NCI-H446 treated with DMSO at 0.1 percent for 48 hours (cell line): Measurements from ENCODE around the gene FFAR4.

ENCODE experiments used
- DNase-seq: peaks from one replicate; lab custom pipeline; 2025; lab: John Stamatoyannopoulos, UW

Gene FFAR4

DNA sequence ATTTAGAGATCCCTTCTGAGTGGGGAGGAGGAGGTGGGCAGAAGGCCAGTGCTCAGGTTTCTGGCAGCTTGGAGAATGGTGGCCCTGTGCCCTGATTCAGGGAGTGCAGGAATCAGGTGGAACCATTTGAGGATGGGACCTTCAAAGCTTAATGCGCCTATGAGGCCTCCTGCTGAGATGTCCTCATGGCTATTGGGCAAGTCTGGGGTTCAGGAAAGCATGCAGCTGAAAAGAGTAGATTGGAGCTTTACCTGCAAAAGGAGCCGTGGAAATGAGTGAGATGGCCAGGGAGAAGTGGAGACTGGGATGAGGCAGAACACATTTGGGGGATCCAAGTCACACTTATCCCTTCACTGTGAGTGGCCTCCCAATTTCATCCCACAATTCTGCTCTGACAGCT is 6.1 kb downstream of the FFAR4 start:
- DNase-seq, result no peak

DNA sequence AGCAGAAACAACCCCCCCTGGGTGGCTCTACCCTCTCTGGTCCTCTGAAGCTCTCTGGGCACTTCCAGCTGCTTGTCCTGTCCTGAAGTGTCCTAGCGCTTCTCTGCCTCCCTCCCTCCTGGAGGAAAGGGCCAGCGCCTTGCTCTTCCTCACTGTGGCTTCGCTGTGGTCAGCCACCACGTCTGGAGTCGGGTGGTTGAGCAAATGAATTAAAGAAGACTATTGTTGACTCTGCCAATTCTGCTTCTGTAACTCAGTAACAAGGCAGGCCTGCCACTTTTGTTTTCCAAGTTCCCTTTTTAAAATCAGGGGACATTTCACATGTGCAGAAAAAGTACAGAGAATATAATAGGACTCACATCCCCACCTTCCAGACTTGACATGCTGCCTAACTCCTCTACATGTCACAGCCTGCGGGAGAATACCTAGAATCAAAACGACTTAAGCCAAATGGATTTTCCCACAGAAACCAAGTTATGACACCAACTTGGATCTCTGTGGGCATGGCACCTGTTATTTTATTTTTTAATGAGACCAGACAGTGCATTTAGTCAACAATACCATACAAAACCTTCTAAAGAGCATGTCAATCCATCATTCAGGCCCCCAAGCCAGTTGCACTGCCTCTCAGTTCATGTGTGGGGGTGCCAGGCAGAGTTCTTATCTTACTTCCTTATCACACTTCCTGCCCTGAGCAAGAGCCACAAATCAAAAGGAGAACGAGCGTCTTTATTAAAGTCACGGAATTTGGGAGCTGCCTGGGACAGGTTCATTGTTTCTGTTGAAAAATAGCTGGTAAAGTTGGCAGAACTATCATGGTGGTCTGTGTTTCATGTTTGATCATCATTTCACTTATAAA is 6.8 kb downstream of the FFAR4 start:
- no peak for DNase-seq

DNA sequence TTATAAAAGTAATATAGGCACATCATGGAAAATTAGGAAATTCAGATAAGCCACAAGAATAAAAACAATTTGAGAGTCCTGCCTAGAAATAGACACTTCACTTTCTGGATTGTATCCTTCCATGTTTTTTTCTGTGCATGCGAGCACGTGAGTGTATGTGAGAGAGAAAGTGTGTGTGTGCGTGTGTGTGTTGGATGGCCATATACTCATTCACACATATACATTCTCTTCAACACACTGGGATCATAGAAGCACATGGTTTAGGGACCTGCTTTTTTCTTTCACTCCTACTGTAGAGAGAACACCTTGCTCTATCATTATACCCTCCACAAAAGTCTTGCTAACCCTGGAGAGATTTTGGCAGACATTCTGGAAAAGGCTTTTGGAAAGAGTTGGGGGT is 7.5 kb downstream of the FFAR4 start:
- DNase-seq, result no peak

DNA sequence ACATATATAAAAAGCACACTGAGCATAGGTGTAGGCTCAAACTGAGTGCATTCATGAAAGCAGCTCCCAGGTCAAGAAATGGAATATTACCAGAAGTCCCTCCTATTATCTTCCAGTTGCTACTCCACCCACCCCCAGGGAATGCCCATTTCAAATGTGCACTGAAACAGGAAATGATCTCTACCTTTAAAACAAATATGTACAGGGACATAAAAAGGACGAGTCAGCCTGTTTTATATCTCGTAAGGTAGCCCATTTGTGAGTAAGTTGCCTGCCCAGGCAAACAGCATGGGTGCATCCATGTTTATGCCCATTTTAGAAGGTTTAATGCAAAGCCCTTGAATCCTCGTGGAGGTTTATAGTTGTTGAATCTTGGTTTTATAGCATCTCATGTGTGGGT is 10.4 kb downstream of the FFAR4 start:
- DNase-seq, result no peak

DNA sequence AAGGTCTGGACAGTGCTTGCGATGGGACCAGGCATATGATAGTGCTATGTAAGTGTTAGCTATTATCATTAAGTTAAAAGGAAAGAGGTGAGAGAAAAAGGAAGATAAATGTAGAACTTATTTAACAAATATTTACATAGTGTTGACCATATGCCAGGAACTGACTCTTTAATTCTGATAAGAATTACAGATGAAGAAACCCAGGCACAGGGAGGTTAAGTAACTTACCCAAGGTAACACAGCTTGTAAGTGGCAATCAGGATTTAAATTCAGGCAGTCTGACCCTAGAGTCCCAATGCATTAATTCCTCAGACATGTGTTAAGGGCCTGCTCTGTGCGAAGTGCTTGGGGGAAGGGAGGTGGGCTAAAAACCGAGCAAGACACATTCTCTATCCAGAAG is 11.1 kb downstream of the FFAR4 start:
- DNase-seq, result no peak

DNA sequence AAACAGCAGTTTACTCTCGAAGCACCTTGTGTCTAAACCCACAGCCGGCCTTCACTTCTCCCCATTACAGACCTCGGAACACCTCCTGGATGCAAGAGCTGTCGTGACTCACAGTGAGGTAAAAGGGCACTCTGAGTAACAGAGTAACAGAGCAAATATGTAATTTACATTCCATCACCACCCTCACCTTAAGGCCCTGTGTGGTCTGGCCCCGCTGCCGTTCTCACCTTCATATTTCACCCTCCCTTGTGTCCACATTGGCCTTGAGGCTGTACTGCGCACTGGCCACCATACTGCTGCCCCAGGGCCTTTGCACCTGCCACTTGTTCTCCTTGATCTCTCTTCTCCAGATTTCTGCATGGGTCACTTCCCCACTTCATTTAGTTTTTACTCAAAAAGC is 12.6 kb downstream of the FFAR4 start:
- DNase-seq, result no peak

DNA sequence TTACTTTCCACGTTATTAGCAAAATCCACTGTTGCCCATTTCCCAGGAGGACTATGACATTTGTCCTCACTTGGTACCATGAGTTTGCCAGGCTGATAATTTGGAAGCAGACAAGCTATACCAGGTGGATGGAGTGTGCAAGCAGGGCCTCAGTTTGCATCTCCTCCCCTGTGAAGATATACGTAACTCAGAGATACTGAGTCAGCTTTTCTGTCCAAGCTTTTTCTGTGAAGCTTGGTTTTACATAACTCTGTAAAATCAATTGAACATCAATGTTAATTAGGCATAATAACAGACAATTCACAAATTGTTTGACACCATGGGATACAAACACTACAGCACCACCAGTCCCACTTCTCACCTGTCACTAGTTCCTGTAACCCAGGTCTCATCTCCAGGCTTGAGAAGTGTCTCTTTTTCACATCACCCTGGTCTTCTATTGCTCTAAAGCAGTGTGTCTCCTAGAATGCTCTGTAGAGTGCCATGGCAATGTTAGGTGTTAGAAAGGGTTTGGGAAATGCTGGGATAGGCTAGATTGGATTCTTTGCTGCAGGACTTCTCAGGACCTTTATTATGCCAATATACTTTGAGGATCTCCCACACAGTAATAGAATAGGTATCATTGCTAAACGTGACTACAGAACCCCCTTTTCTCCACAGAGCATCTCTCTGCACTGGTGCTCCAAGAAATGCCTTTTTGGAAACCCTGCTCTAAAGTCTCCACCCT is 13.7 kb downstream of the FFAR4 start:
- no peak for DNase-seq

DNA sequence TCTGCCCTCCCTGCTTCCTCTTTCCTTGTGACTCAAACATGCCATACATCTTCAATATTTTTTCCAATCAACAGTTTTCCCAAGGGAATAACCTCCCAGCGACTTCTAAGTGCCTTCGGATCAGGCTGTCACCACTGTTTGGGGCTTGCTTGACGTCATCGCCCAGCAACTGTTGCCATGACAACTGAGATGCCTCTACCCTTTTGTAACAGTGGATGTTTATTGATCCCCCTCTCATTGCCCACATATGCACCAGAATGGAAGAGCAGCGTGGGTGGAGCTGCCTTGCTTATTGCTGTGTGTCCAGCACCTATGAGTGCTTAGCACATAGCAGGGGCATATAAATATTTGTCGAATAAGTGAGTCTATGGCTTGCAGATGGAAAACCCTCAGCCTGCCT is 14.4 kb downstream of the FFAR4 start:
- DNase-seq, result no peak

DNA sequence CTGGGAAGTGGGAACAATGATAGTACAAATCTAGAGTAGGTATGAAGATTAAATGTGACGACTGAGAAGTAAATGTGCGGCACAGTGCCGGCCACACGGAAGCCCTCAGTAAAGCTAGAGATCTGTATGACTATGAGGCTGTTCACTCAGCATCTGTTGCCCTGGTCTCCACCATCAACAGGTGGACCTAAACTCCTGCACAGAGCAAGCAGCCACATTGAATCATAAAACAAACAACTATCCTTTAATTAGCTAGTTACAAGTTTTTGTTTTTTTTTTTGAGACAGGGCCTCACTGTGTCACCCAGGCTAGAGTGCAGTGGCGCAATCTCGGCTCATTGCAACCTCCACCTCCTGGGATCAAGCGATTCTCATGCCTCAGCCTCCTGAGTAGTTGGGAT is 18.0 kb downstream of the FFAR4 start:
- DNase-seq, result no peak

DNA sequence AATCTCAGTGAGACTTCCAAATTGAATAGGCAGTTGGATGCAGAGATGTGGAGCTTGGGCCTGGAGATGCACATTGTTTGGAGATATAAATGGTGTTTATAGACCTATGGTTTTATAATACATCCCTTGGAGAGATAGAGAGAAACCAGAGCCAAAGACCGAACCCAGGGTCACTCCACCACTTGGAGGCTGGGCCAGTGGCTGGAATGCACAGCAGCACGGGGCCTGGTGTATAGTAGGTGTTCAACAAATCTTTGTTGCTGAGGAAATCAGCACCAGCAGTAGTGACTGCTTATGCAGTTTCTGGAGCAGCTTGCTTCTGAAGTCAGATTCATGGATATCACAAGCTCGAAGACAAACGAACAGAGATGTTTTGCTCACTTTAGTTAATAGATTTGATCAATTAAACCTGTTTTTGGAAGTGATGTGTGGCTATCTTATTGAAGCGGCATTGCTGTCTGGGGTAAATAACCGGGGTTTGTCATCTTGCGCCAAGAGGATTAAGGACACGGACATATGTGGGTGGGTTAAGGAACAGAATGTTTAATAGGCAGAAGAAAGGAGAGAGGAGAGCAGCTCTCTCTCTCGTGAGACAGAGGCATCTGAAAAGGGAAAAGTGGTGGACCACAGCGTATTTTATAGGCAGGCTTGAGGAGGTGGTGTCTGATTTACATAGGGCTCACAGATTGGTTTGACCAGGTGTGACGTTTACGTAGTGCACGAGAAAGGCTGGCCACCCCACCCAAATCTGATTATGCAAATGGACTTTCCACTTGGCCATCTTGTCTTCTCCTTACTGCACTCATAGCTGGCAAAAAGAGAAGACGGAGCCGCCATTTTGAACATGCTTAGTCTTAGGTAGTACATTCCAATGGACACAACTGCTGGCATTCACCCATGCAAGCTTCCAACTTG is 23.4 kb downstream of the FFAR4 start:
- DNase-seq, result no peak

DNA sequence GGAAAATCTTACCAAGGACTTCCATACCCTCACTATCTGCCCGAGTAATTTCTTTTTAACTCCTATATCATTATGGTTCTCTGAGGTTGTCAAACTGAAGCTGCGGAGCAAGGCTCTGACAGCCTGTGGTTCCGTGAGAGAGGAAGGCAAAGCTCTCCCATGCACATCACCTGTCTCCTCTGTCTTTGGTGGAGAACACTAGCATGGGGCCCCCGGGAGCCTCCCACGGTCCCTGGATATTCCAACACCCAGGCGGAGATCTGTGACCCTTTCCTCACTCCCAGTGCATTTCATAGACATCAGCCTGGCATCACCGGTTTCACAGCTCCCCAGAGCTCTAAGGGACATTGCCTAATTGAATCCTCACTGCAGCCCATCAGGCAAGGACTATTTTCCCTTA is 24.2 kb downstream of the FFAR4 start:
- no peak for DNase-seq

DNA sequence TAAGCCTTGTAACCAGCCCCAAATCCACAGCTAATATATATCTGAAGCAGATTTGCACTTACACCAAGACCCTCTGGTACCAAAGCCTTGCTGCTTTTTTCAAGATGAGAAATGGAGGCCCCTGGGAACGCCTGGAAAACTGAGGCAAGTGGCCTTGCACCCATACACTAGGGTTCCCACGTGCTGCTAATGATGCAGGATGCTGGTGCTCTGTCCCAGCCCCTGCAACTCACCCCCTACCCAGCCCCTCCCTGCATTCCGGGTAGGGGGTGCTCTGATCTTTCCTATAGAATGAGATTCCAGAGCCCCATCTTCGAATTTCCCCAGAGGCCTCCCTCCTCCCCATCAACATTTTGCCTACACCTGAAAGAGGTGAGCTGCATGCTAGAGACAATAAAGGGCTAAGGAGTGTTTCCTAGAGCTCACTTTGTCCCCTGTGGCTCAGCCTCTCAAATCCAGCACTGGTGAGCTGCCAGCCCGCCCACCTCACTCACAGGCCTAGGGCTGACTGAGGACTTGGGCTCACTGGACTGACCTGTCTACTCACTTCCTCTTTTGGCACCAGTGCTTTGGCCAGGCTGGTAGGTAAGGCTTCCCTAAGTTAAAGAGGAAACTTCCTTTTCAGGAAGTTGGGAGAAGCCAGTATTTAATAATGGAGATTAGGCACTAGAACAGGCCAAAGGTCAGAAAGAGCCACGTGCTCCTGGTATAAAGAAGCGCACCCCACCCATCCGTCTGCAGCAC is 24.8 kb downstream of the FFAR4 start:
- no peak for DNase-seq

DNA sequence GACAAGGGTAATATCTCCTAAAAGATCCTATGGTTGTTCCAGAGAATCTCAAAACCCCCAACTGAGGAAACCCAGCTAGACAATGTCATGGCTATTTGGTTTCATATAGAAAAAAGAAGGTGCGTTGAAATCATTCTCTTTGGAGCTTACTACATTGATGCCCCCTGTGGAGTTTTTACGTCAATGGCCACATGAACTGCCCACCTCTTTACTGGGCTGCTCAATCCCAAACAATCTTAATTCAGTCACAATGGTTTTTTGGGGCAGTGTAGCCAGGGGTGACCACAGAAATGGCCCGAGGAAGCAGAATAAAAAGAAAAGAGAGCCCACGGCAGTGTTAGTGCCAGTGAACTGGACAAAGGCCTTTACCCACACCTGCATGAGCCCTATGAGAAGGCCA is 26.8 kb downstream of the FFAR4 start:
- DNase-seq, result no peak

DNA sequence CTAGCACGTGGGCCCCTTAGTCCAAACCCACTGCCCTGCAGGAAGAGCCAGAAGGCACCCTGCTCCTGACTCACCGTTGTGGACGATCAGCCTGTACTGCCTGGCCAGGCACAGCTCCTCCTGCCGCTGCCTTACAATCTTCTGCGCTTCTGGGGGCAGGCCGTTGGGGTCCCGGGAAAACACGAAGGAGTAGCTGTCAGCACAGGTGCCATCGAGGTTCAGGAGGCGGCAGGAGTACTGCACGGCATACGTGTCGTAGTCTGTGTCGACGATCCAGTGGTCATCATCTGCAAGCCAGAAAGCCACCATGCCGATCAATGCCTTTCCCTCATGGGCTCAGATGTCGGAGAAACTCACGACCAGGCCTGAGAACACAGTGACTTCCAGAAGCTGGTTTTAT is 27.3 kb downstream of the FFAR4 start:
- DNase-seq, result no peak

DNA sequence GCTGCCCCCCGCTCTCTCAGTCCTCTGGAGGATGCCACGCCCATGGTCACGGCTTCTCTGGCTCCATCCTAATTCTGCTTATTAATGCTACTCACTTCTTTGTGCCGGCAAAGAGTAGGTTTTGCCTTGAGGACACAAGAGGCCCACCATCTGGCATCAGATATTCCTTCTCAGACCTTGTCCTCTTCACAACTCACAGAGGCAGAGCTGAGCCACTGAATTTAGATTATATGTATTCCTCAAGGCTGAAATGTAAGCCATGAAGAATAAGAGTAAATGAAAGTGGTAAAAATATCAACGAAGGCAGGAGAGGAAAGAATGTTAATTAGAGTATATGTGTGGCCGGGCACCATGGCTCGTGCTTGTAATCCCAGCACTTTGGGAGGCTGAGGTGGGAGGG is 28.1 kb downstream of the FFAR4 start:
- no peak for DNase-seq

DNA sequence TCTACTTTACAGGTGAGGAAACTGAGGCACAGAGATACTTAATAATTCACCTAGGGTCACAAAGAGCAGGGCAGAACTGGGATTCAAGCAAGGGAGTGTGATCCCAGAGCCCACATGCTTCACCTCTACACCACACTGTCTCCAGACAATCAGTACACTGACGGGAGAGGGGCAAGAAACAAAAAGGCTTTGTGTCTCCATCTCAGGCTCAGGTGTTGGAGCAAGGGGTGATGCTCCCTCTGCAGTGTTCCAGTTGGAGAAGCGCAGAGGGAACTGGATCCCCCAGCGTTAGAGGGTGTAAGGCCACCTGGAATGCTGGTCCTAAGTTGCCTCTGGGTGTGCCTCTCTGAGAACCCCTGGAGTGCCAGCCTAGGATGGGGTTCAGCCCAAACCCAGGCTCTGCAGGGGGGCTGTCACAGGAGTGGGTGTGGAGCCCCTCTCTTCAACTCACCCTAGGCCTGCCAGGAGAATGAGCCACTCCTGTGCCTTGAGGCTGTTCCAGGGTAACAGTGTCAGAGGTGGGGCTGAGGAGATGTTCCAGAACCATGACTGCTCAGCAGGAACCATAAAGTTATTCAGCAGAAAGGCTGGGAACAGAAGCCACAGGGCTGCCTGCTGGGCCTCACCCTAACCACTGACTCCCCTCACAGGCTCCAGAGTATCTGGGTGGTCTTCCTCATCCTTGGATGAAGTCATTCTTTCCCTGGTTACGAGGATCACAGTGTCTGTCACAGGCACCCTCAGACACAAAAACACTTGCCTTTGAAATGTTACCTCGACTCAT is 29.1 kb downstream of the FFAR4 start:
- no peak for DNase-seq

DNA sequence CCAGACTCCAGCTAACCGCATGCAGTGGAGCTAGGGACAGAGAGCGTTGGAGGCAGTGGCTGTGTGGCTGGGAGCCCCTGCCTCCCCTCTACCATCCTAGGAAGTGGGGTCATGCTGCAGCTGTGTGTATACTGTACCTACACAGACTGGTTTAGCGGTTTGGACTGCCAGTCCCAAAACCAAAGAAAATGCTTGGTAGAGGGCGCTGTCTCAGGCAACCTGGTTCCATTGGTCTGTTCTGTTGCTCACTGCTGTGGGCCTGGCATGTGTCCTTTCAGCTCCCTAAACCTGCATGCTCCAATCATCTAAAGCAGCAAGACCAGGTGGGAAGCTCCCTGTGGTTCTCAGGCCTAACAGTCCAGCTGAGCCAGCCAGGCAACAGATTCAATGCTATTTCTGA is 30.1 kb downstream of the FFAR4 start:
- DNase-seq, result no peak

DNA sequence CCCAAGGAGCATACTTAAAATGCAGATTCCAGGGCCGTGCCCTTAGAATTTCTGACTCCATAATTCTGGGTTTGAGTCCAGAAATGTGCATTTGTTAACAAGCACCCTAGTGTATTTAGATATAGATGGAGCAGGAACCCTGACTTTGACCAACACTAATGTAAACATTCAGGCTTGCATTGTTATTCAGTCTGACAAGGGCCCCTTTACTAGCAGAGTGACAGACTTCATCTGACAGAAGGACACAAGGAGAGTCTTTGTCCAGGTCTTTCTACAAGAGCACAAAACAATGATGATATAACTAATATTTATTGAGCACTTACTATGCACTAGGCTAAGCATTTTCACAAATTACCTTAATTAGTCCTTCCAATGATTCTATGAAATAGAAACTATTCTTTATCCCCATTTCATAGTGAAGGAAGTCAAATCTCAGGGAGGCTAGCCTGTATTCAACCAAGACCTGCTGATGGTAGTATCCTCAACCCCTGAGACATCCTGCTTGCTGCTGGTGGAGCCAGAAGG is 30.7 kb downstream of the FFAR4 start:
- no peak for DNase-seq

DNA sequence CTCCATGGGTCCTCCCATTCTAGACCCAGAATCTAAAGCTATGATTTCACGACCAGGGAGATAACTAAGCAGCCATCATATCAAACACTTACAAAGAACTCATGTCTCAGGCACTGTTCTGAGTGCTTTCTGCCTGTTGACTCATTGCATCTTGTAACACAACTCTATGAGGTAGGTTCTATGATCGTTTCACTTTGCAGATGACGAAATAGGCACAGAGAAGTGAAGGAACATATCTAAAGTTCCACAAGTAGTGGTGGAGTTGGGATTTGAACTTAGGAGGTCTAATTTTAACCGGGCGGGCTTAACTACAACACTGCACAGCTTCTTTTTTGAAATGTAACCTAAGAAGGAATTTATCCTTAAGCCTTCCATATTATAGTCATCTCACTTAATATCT is 31.7 kb downstream of the FFAR4 start:
- no peak for DNase-seq

DNA sequence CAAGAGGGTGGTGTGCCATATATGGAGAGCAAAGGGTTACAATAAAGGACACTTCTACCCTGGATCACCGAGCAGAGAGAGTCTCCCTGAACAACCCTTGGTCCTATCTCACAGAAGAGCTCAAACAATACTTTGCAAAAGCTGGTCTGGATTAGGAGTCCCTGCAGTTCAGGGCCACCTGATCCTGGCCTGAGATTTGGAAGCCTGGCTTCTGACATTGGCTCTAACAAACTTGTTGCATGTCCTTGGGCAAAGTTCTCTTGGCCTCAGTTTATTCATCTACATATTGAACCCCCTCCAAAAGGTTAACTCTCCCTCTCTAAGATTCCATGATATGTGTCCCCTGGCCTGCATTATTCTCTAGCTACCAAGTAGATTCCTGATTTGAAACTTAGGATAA is 32.9 kb downstream of the FFAR4 start:
- DNase-seq, result no peak

DNA sequence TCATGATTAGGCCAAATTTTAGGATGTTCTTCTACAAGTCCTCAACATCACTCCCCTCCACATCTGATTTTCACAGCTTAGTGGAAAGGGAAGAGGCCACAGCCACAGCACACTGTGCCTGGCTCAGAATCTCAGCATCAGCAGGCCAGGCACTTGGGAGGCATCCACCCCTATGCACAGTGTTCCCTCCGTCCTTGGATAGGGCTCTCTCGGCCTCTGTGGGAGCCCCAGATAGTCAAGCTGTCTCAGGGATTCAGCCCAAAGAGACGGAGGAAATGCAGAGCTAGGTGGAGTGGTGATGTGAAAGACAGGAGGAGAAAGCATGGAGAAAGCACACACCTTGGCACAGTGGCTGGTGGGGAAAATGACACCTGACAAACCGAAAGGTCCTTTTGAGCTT is 33.3 kb downstream of the FFAR4 start:
- no peak for DNase-seq
